Posterior vena cava (tissue), 2 donors: Measurements from ENCODE around the gene RAMAC. TPM values are rescaled to one million over a fixed set of nuclear protein-coding genes. Genes with fewer than 3 reads are reported as not detected.

Experiments used
- DNase-seq: peaks from one replicate; pipeline ENCODE4 v3.0.0-alpha.2; 2020; ENCODE audit warnings: low spot score
- intact Hi-C, 2 donors: fragments of 100-400 bp; cut with DNase I; formaldehyde crosslinking; loops; one replicate each; pipeline versions ENCODE4 v1.14.1 to v1.14.2; 2022 to 2023
- total RNA-seq, 2 donors: library from RNA; stranded (reverse); fragmentation: NEBNext Ultra II Directional; extraction: Animal tissue kit (Norgen Biotek cat#: 25700); gene quantifications; one replicate each; pipeline ENCODE4 v1.2.1, GENCODE V29; 2021
- donor health status: DM: yes; HTN: yes; CAD: no.
- donor health status: DM: yes; HTN: yes; CAD: no.

The RAMAC gene
- total RNA-seq, 2 donors from 2014 or later: 12.8 to 14.2 TPM

DNA sequence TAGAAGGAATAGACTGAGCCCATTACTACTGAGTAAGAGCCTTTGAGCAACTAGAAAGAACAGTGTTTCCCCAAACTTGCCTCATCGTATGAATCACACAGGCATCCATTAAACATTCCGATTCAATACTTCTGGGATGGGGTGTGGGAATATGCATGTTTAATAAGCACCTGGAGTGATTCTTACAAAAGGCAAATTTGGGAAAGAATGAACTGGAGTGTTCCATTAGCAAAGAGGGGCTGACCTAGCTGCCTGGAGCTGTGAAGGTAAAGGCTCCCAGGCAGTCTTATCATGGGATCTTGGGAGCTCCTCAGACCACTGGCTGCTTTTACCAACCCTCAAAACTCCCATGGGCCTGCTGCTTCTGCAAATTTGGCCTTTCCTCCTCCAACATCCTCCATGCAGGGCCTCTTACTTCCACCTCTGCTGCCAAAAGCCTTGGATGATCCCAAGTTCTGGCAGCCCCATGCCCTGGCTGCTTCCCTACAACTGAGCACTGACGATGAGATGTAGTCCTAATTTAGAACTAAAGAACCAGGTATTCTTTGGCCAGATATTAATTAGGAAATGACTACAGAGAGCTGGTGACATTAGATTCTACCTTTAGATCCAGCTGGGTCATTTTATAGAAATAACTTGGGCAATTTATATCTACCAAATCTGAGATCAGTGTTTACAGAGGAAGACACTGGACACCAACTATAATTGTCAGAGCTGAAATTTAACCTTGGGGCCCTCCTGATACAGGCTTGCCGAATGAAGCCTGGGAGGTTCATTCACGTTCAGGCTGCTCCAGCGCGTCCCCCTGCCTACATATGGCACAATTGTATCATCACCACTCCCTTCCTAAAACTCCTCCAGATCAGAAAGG, 22.3 kb upstream of the RAMAC start:
- intact Hi-C loops: no loop called here
- no peak for DNase-seq

DNA sequence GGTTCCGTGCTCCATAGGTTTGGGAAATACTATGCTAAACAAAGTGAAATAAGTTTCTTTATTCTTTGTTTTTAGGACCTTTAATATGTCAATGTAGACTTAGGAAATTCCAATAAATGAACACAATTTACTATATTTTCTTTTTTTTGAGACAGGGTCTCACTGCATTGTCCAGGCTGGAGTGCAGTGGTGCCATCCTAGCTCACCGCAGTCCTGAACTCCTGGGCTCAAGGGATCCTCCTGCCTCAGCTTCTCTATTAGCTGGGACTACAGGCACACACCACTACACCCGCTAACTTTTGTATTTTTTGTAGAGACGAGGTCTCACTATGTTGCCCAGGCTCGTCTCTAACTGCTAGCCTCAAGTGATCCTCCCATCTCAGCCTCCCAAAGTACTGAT, 21.1 kb upstream of the RAMAC start:
- intact Hi-C loops: no loop called here
- no peak for DNase-seq

DNA sequence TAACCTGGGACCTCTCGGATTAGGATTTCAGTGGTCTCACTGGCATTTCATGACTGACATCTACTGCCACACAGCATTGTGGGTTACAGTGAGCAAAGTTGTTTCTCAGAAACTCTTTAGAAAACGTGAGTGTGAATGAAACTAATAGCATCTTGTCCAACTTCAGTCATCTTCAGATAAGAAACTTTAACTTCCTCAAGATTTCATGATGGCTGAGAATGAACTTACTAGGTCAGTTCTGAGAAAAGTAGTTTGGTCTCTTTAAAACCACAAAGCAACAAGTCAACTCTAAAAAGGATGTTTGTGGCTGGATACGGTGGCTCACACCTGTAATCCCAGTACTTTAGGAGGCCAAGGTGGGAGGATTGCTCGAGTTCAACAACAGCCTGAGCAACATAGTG, 19.3 kb upstream of the RAMAC start:
- intact Hi-C loops: no loop called here
- DNase-seq: no peak

DNA sequence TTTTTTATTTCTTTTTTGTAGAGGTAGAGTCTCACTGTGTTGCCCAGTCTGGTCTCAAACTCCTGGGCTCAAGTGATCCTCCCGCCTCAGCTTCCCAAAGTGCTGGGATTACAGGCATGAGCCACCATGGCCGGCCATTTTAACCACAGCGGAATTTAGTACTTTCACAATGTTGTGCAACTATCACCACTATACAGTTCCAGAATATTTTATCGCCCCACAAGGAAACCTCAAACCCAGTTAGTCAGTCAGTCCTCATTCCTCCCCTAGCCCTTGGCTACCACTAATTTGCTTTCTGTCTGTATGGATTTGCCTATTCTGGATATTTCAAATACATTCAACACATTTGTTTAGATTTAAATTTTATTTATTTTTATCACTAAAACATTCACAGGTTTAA, 17.9 kb upstream of the RAMAC start:
- no peak for DNase-seq
- intact Hi-C loops: no loop called here

DNA sequence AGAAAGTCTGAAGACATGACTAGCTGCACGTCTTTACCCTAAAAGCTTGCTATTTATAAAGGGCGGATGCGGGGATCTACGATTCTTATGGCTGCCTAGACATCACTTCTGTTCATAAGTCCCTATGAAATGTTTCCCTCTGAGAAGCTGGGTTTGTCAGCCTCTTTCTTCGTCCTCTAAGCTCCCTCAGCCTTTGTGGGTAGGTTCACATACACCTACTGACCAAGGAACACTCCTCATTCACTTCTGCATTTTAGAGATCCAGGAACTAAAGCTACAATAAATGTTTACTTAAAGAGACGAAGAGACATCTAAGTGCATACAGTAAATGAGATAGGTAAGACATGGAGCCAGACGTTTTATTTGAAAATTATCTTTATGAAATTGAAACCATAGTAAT, 16.7 kb upstream of the RAMAC start:
- DNase-seq: no peak
- intact Hi-C loops: no loop called here

DNA sequence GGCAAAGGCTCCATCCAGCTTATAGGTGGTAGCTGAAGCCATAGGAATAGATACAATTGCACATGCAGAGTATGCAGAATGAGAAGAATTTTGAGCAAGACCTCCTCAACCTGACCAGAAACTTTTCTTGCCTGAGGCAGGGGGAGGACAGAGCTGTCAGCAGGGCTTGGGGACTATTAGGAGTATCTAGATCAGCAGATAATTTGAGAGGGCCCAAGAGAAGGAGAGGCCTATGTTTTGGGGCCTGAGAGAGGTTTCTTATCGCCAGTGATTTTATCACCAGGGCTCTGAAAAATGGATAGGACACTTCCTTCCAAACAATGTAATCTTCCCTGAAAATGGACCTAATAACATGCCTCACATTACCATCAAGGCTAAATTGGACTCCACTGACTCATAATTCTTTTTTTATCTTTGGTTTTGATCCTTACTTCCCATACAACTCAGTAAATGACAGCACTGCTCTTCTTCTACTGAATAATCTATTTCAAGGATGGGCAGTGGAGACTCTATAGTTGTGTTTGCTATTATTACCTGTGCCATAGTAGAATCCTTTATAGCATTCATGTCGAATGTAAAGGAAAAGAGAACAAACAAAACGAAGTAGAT, 15.8 kb upstream of the RAMAC start:
- intact Hi-C loops: no loop called here
- no peak for DNase-seq

DNA sequence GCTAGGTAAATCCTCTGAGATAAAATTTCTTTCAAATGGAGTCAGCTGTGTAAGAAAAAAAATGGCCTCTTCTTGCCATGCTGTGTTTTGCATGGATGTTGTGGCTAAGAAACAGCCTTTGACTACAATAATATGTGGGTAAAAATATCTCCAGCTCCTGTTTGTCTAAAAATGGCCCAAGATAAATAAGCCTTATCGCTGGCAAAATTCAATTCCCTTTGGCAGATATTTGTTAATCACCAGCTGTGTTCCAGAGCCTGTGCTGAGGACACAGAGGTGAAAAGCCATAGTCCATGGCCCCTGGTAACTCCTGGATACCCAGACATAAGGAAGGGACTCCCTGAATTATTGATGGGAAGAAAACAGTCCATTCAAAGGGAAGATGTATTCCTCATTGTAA, 15.3 kb upstream of the RAMAC start:
- no peak for DNase-seq
- intact Hi-C loops: no loop called here

DNA sequence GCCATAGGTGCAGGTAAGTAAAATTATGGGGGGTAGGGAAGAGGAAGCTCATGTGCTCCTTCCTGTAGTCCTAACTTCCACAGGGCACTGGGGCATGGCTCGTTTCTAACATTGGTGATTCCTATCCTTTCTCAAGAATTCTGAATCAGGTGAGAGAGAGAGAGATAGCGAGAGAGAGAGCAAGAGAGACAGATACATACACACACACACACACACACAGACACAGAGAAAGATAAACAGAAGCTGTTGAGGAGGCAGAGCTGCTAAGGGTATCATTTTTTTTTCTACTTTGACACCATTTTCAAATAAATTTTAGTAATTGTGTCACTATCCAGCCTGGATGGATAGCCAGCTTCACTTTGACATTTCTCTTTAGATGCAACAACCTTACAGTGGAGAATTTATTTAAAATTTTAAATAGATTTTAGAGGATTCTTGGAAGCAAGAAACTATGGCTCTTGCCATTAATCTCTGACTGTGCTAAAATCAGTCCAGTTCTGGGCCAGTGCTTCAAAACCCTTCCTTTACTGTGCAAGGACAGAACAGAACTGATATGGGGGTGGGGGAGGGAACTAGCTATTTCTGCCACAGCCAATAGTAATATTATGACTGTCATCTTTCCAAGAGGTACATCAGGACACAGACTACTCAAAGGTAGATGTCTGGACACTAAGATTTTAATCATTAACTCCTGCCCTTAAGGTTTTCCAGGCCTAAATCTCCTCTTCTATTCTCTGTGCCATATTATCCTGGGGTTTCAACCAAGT, 14.6 kb upstream of the RAMAC start:
- intact Hi-C loops: no loop called here
- DNase-seq: no peak

DNA sequence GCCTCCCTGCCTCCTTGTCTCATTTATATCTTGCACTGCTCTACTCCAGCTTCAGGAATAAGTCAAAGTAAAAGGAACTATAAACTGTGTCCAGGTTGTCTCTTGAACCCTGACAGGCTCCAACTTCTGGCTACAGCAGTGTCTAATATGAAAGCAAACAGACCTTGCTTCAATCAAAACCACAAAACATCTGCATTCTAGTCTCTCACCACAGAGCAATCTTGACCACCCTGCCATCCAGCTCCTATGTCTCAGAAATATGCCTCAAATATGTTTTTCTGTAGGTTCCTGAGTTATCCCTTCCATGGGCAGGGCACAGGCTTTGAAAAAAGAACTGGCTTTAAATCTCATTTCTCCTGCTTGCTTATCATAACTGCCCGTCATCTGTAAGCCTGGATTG, 13.0 kb upstream of the RAMAC start:
- no peak for DNase-seq
- intact Hi-C loops: no loop called here

DNA sequence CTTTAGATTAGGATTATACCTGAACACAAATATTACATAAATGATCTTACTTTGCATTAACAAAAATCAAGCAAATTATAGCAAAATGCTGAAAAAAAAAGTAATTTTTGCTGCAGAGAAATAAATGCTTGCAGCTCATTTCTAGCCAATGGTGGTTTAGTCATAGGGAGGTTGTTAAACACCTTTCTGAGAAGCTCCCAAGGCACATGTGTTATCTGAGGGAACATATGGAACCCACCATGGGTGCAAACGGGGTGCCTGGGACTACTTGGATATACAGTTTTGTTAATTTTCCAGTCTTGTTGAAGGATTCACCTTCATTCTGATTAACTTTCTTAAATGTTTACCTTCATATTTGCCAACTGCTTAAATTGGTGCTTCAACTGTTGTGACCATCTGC, 8.9 kb upstream of the RAMAC start:
- intact Hi-C loops: no loop called here
- DNase-seq: no peak

DNA sequence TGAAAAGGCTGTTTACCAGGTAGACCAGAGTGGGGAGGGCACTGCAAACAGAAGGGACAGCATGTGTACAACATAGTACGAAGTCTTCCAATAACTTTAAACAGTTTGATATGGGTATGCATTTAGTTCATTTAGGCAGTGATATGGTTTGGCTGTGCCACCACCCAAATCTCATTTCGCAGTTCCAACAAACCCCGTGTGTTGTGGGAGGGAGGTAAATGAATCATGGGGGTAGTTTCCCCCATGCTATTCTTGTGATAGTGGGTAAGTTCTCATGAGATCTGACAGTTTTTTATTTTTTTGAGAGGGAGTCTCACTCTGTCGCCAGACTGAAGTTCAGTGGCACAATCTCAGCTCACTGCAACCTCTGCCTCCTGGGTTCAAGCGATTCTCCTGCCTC, 7.6 kb upstream of the RAMAC start:
- intact Hi-C loops: no loop called here

DNA sequence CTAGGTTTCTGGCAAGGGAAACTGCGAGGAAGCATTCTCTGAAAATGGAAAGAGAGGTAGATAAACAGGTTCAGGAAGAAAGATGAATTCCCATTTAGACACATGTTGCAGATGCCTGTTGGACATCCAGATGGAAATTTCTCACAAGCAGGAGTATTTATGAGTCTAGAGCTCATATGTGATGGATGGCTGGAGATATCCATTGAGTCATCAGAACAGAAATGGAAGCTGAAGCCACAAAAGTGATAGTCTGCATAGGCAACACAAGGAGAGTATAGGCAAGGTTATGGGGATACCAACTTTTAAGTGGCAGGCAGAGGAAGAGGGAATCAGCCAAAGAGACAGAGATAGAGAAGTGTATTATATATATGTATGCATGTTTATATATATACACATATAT, 6.3 kb upstream of the RAMAC start:
- intact Hi-C loops: no loop called here
- DNase-seq: no peak

More for the DNA sequence above, 7.6 kb upstream of the RAMAC start:
- DNase-seq: no peak

DNA sequence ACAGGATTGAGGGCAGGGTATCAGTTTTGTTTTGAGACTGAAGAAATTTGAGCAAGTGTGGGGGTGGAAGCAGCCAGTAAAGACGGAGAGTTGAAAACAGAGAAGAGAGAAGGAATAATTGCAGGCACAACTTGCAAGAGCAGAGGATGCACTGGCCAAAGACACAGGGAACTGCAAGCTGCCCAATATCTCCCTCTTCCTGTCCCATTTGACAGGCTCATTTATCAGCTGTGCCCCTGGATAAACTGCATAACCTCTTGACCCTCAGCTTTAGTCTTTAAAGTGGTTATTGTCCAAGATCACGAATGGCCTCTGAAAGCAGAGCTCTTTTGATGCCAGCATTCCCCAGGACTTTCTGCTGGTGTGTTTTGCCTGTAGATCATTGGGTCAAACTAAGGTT, 5.0 kb upstream of the RAMAC start:
- intact Hi-C loops: no loop called here
- no peak for DNase-seq

DNA sequence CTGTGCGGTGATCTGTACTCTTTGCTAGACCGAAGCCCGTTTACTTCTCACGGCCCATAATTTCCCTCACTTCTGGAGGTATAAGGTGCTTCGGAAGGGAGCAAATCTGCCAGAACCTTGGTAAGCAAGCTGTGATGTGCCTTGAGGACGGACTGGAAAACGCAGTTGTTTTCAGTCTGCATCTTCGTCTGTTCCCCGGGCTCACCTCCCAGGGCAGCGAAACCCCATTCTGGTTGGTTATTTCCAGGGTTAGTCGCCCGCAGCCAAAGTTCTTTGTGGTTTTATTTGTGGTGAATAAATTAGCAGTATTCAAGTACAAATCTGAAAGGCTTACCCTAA, 401 bp downstream of the RAMAC start:
- intact Hi-C loops: no loop called here
- no peak for DNase-seq

DNA sequence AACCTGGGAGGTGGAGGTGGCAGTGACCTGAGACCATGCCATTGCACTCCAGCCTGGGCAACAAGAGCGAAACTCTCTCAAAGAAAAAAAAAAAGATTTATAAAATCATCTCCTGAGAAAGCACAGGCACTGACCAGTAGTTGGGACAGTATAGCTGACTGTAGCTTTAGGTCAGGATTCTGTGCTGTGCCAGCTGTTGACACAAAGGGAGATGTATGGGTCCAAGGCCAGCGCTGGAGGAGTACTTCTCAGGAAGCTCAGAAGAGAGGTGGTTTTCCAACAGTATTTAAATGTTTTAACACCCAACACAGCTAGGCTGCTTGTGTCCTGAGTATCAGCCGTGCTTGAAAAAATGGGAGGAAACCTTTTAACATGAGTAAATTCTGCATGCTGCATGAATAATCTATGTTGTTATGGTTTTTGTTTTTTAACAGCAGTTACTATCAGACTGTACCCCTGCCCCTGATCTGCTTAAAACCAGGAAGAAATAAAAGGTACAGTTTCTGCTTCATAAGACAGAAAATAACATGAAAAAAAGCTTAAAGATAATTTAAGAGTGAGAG, 6.5 kb downstream of the RAMAC start:
- no peak for DNase-seq
- intact Hi-C loops: no loop called here

DNA sequence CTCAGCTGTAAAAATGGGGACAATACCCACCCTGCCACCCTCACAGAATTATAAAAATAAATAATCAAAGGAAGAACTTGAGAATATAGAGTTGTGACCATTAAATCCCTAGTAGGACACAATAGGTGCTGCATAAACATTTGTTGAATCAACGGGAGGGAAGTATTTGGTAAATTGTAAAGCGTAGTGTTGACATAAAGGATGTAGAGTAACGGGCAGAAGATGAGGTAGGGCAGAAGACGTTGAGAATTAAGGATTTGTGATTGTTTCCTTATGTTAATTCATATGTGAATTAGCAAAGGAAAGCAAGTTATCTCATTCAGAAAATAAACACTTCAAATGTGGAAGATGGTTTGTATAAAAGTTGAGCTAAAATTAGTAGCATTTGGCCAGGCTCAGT, 7.1 kb downstream of the RAMAC start:
- intact Hi-C loops: no loop called here
- no peak for DNase-seq

DNA sequence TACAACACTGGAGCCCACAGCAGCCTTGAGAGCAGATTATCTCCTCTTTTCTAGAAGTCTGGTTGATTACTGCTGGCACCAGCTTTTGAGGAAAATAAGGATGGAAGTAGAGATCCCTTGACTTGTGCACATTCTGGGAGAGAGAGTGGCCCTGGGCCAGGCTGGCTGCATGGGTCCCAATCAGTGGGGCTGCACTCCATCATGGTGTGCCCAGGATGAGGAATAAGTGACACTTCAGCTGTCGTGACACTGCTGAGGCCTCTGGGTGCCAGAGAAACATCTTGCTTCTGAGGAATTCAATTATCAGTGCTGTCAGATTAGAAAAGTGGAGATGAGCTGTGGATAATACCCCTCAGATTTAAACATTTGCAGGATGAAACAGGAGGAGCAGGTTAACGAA, 9.1 kb downstream of the RAMAC start:
- intact Hi-C loops: no loop called here
- no peak for DNase-seq

DNA sequence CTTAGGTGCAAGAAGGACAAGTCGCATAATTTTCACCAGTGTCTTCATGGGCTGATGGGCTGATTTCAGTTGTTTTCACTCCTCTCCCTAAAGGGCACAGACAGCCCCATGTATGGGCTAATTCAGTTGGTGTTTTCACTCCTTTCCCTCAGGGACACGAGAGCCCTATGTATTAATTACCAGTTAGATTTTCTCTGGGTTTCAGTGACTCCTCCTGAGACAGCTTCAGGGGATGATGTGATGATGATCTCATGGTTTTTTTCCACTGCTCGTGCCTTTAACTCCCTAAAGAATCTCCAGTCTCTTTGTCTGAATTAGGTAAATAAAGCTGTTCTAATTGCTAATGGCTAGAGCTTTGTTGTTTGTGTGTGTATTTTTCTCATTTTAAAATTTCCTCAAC, 9.9 kb downstream of the RAMAC start:
- no peak for DNase-seq
- intact Hi-C loops: no loop called here

DNA sequence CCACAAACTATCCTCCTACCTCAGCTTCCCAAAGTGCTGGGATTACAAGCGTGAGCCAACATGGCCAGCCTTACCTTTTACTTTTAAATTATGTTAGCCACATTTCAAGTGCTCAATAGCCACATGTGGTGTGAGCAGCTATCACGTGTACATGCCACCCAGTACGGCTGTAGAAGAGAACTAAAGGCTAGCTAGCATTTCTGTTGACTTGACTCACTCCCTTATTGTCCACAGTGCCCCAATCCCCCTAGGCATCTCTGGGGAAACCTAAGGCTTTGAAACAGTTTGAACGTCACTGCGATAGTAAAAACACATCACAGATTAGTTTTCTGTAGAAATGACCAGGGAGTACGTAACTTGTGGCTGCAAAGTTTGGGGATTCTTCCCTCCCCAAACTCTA, 13.4 kb downstream of the RAMAC start:
- intact Hi-C loops: no loop called here
- DNase-seq: no peak

DNA sequence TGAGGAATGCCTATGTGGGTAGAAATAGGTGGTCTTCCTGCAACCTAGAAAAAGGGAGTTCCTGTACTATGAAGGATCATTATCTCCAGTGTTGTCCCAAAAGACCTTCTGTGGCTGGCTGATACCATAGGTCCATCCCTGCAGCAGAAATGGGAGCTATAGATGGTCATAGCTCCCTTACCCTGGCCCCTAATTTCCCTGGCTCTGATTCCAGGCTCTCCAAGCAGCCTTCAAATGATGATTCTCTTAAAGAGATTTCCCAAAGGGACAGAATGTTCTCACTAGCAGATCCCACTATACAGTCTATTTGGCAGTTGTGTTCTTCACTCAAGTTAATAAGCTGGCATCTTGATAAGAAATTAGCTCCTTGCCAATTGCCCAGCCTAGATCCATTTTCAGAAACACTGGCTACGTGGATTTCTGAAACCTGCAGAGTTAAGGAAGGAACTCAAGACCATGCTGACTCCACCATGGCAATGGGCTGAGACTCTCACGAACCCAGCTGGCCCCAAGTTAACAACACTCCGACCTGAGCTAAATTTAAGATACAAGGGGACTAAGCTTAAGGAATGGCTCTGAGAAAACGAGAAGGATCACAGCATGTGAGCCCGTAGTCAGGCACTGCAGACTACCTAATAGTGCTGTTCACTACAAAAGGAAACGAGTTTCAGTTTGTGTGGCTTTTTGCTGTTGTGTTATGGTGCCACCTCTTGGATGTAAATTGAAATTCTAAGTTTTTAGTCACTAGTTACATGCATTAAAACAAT, 14.1 kb downstream of the RAMAC start:
- DNase-seq: no peak
- intact Hi-C loops: loop anchor here (10.0 kb wide), 1 partner anchor 465 kb away; no protein-coding TSS in a partner anchor
